Neuronal stem cell (in vitro differentiated cells): Measurements from ENCODE around the gene RHEB.

Experiments used
- DNase-seq: peaks from one replicate; pipeline ENCODE4 v3.0.0-alpha.2; 2013; ENCODE audit warnings: low spot score
- H2AFZ ChIP-seq: one replicate; pipeline ENCODE4 v1.6.1; 2013; ENCODE audit warnings: mild to moderate bottlenecking, low read length, inconsistent platforms
- H2AK5ac ChIP-seq: 2 replicates; pipeline ENCODE4 v1.6.1; 2013; ENCODE audit warnings: low read depth, mild to moderate bottlenecking, inconsistent platforms, low read length, moderate library complexity, mixed read lengths
- H2BK120ac ChIP-seq: 2 replicates; pipeline ENCODE4 v1.6.1; 2013; ENCODE audit warnings: low read depth, mild to moderate bottlenecking, inconsistent platforms, low read length, moderate library complexity, mixed read lengths
- H2BK12ac ChIP-seq: one replicate; pipeline ENCODE4 v1.6.1; 2013; ENCODE audit warnings: low read length, inconsistent platforms
- H2BK15ac ChIP-seq: 2 replicates; pipeline ENCODE4 v1.6.1; 2013; ENCODE audit warnings: mild to moderate bottlenecking, low read length, inconsistent platforms, mixed read lengths
- H2BK5ac ChIP-seq: one replicate; pipeline ENCODE4 v1.6.1; 2013; ENCODE audit warnings: inconsistent platforms, mild to moderate bottlenecking, low read length, moderate library complexity
- H3K14ac ChIP-seq: one replicate; pipeline ENCODE4 v1.6.1; 2013; ENCODE audit warnings: low read length, inconsistent platforms
- H3K18ac ChIP-seq: 2 replicates; pipeline ENCODE4 v1.6.1; 2013; ENCODE audit warnings: low read length, inconsistent platforms
- H3K23ac ChIP-seq: 2 replicates; pipeline ENCODE4 v1.6.1; 2013; ENCODE audit warnings: low read depth, mild to moderate bottlenecking, mixed read lengths, low read length, inconsistent platforms; ENCODE audit not compliant: poor library complexity
- H3K27ac ChIP-seq: replicated peaks from 3 replicates; pipeline ENCODE4 v1.5.1; 2013; ENCODE audit warnings: low read length, inconsistent platforms
- H3K27me3 ChIP-seq, 3 experiments: 2 replicates each; pipeline ENCODE4 v1.6.1; 2013; ENCODE audit warnings: low read length in 3 of 3, mild to moderate bottlenecking in 2 of 3, inconsistent platforms in 1 of 3, low read depth in 1 of 3, mixed read lengths in 1 of 3, moderate library complexity in 1 of 3; ENCODE audit not compliant: control insufficient read depth in 3 of 3, insufficient read depth in 3 of 3
- H3K36me3 ChIP-seq, 2 donors: replicated peaks in 1 of 2; 2 replicates each; pipeline ENCODE4 v1.6.1; 2013; ENCODE audit warnings: low read length in 2 of 2; ENCODE audit not compliant: control insufficient read depth in 2 of 2, insufficient read depth in 2 of 2
- H3K4ac ChIP-seq: 2 replicates; pipeline ENCODE4 v1.6.1; 2013; ENCODE audit warnings: inconsistent platforms, mild to moderate bottlenecking, low read length, moderate library complexity
- H3K4me1 ChIP-seq, 2 donors: 1 replicate in 1 of 2; 2 replicates in 1 of 2; pipeline ENCODE4 v1.6.1; 2013; ENCODE audit warnings: low read length in 2 of 2, low read depth in 1 of 2; ENCODE audit not compliant: control insufficient read depth in 2 of 2, insufficient read depth in 1 of 2
- H3K4me2 ChIP-seq: one replicate; pipeline ENCODE4 v1.6.1; 2013; ENCODE audit warnings: mild to moderate bottlenecking, low read length, inconsistent platforms; ENCODE audit not compliant: insufficient read depth, poor library complexity, severe bottlenecking
- H3K4me3 ChIP-seq, 2 donors: 2 replicates each; pipeline ENCODE4 v1.5.1; 2013; ENCODE audit warnings: low read length in 2 of 2, mild to moderate bottlenecking in 2 of 2, inconsistent platforms in 1 of 2, moderate library complexity in 1 of 2
- H3K79me1 ChIP-seq: one replicate; pipeline ENCODE4 v1.6.1; 2013; ENCODE audit warnings: low read depth, mild to moderate bottlenecking, inconsistent platforms, low read length, moderate library complexity
- H3K9ac ChIP-seq: one replicate; pipeline ENCODE4 v1.6.1; 2013; ENCODE audit warnings: mild to moderate bottlenecking, low read depth, low read length, inconsistent platforms; ENCODE audit not compliant: poor library complexity
- H3K9me3 ChIP-seq, 2 donors: replicated peaks in 1 of 2; 2 replicates each; pipeline versions ENCODE3 to v1.6.1; 2013; ENCODE audit warnings: low read length in 2 of 2, mild to moderate bottlenecking in 2 of 2, inconsistent platforms in 1 of 2, low read depth in 1 of 2, mixed read lengths in 1 of 2, moderate library complexity in 1 of 2; ENCODE audit not compliant: control insufficient read depth in 2 of 2, insufficient read depth in 1 of 2
- H4K8ac ChIP-seq: one replicate; pipeline ENCODE4 v1.6.1; 2013; ENCODE audit warnings: low read depth, mild to moderate bottlenecking, inconsistent platforms, low read length, moderate library complexity
- H4K91ac ChIP-seq: one replicate; pipeline ENCODE4 v1.6.1; 2013; ENCODE audit warnings: low read length, low read depth, mild to moderate bottlenecking, inconsistent platforms; ENCODE audit not compliant: poor library complexity
- whole genome bisulfite sequencing, 2 donors: extraction: QIAGEN DNeasy Blood & Tissue Kit; methylation state at CpG; one replicate each; pipeline ENCODE4 v1.1.7; 2013; ENCODE audit warnings: missing lambda C conversion rate in 2 of 2, mixed read lengths in 1 of 2; ENCODE audit not compliant: insufficient read length in 2 of 2, insufficient replicate concordance in 1 of 2; ENCODE audit errors: extremely low coverage in 2 of 2; 5-methylcytosine and 5-hydroxymethylcytosine counted together

The RHEB gene

GRCh38 chr7:151428378-151429236, 91.1 kb downstream of the RHEB start:
- Histone ChIP-seq H3K4me1 (peaks cover 13 to 22% of the 10 kb centered on the region in 2 donors), H2AK5ac (peak overlapping the region; percentile 44), H2AFZ (peak overlapping the region; percentile 83), H2BK120ac (no peak overlapping the region), H3K27me3 (peaks cover 0 to 5% (median 0%) of the 10 kb centered on the region in 3 experiments), H4K91ac (no peak overlapping the region), H3K9ac (no peak overlapping the region), H3K23ac (no peak overlapping the region), H4K8ac (no peak overlapping the region), H2BK5ac (no peak overlapping the region), H3K4me2 (peak overlapping the region; percentile 29), H2BK15ac (no peak overlapping the region), H3K27ac (peak overlapping the region; percentile 88), H2BK12ac (peak overlapping the region; percentile 16), H3K9me3 (peaks cover 3 to 9% of the 10 kb centered on the region in 2 donors), H3K79me1 (no peaks in the 10 kb centered on the region), H3K4ac (no peak overlapping the region), H3K14ac (no peak overlapping the region), H3K36me3 (no peaks in the 10 kb centered on the region), H3K18ac (peak overlapping the region; percentile 46), H3K4me3 (no peak overlapping the region)
- no CpG with 5 or more reads among the region's 13 CpGs for WGBS, 2 donors
- peak; percentile 64 for DNase-seq

- Histone ChIP-seq H3K4me3 (no peak overlapping the region), H3K4me2 (no peak overlapping the region), H2AFZ (peak overlapping the region; percentile 11), H2BK5ac (peak overlapping the region; percentile 90), H3K27ac (peak overlapping the region; percentile 88), H2BK120ac (no peak overlapping the region), H2BK15ac (peak overlapping the region; percentile 84), H4K8ac (no peak overlapping the region), H2AK5ac (peak overlapping the region; percentile 99), H3K18ac (peak overlapping the region; percentile 94), H3K9ac (no peak overlapping the region), H3K4me1 (peaks cover 13 to 22% of the 10 kb centered on the region in 2 donors), H3K14ac (no peak overlapping the region), H3K27me3 (peaks cover 0 to 7% (median 0%) of the 10 kb centered on the region in 3 experiments), H2BK12ac (peak overlapping the region; percentile 97), H3K36me3 (no peaks in the 10 kb centered on the region), H3K9me3 (peaks cover 3 to 9% of the 10 kb centered on the region in 2 donors), H3K23ac (no peak overlapping the region), H4K91ac (no peak overlapping the region), H3K4ac (peak overlapping the region; percentile 69), H3K79me1 (no peaks in the 10 kb centered on the region)
- WGBS, 2 donors = no CpG with 5 or more reads among the region's 10 CpGs
- no peak for DNase-seq
Measured at GRCh38 chr7:151427705-151428377, 91.9 kb downstream of the RHEB start.

- Histone ChIP-seq H3K4ac (peak overlapping the region; percentile 69), H3K9me3 (peaks cover 3 to 9% of the 10 kb centered on the region in 2 donors), H3K36me3 (no peaks in the 10 kb centered on the region), H2BK15ac (peak overlapping the region; percentile 84), H3K79me1 (no peaks in the 10 kb centered on the region), H2AK5ac (peak overlapping the region; percentile 99), H3K9ac (no peak overlapping the region), H3K4me3 (no peak overlapping the region), H3K4me2 (no peak overlapping the region), H4K8ac (no peak overlapping the region), H3K18ac (peak overlapping the region; percentile 94), H4K91ac (no peak overlapping the region), H2BK5ac (peak overlapping the region; percentile 90), H3K23ac (peak overlapping the region; percentile 57), H2BK12ac (peak overlapping the region; percentile 97), H3K27me3 (peaks cover 0 to 8% (median 0%) of the 10 kb centered on the region in 3 experiments), H2AFZ (peak overlapping the region; percentile 11), H2BK120ac (no peak overlapping the region), H3K27ac (no peak overlapping the region), H3K14ac (peak overlapping the region; percentile 27), H3K4me1 (peaks cover 13 to 22% of the 10 kb centered on the region in 2 donors)
- no CpG with 5 or more reads among the region's 23 CpGs for WGBS, 2 donors
- DNase-seq = no peak
Measured at GRCh38 chr7:151426904-151427704, 92.6 kb downstream of the RHEB start.
